Colonic mucosa (tissue), 4 donors: ENCODE results near the gene ZNF217. TPM values are rescaled to one million over a fixed set of nuclear protein-coding genes. Genes with fewer than 3 reads are reported as not detected.

Source experiments
- DNase-seq: peaks from one replicate; pipeline ENCODE4 v3.0.0-alpha.2; 2020
- H3K27ac ChIP-seq: fragments of 200-600 bp; one replicate; pipeline ENCODE4 v1.8.0; 2021
- H3K27me3 ChIP-seq: fragments of 200-600 bp; one replicate; pipeline ENCODE4 v1.8.0; 2021
- H3K36me3 ChIP-seq: fragments of 200-600 bp; one replicate; pipeline ENCODE4 v1.8.0; 2021
- H3K4me1 ChIP-seq: fragments of 200-600 bp; one replicate; pipeline ENCODE4 v1.8.0; 2021; ENCODE audit warnings: mild to moderate bottlenecking
- H3K4me3 ChIP-seq: fragments of 200-600 bp; one replicate; pipeline ENCODE4 v1.8.0; 2021
- H3K9ac ChIP-seq, 2 donors: one replicate each; pipeline ENCODE4 v1.7.0; 2013; ENCODE audit warnings: control low read depth in 2 of 2, low read depth in 2 of 2, low read length in 2 of 2
- H3K9me3 ChIP-seq: fragments of 200-600 bp; one replicate; pipeline ENCODE4 v1.8.0; 2021
- intact Hi-C: fragments of 100-400 bp; cut with DNase I; formaldehyde crosslinking; loops from one replicate; pipeline ENCODE4 v1.14.1; 2022
- total RNA-seq, 2 donors: library from RNA; stranded (reverse); fragmentation: NEBNext Ultra II Directional in 1 of 2; extraction: Animal tissue kit (Norgen Biotek cat#: 25700) in 1 of 2; gene quantifications; one replicate each; pipeline ENCODE4 v1.2.1, GENCODE V29; 2021
- TF ChIP-seq, protein P1 (sequence below): fragments of 200-600 bp; IDR thresholded peaks from one replicate; pipeline ENCODE4 v1.8.0; 2022; ENCODE audit warnings: antibody characterized with exemption, mild to moderate bottlenecking
- donor health status: healthy.
- donor health status: DM: no; HTN: no; CAD: no.
- donor health status: DM: no; HTN: no; CAD: no.

ZNF217 gene
- total RNA-seq, 2 donors from 2014 or later = 45.7 to 73.0 TPM

DNA sequence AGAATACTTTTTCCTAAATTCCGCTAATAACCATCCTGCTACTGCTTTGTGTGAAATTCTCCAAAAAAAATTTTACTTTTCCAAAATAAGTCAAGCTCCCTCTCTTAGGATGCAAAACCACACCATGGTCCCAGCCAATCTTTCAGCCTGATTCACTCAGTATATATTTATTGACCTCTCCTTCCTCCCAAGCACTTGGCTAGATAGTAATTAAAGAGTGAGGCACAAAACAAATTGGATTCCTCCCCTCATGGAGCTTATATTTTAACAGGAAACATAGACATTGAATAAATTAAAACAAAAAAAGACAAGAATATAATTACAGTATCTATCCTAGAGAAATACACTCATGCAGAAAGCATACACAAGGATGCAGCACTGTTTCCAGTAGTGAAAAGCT lies 9.0 kb upstream of the ZNF217 start:
- Histone ChIP-seq H3K27me3 (no peaks in the 10 kb centered on the region), H3K9ac (no peak overlapping the region), H3K27ac (no peak overlapping the region), H3K9me3 (no peaks in the 10 kb centered on the region), H3K4me3 (no peak overlapping the region), H3K36me3 (no peaks in the 10 kb centered on the region), H3K4me1 (no peaks in the 10 kb centered on the region)
- TF ChIP-seq, protein P1, sequence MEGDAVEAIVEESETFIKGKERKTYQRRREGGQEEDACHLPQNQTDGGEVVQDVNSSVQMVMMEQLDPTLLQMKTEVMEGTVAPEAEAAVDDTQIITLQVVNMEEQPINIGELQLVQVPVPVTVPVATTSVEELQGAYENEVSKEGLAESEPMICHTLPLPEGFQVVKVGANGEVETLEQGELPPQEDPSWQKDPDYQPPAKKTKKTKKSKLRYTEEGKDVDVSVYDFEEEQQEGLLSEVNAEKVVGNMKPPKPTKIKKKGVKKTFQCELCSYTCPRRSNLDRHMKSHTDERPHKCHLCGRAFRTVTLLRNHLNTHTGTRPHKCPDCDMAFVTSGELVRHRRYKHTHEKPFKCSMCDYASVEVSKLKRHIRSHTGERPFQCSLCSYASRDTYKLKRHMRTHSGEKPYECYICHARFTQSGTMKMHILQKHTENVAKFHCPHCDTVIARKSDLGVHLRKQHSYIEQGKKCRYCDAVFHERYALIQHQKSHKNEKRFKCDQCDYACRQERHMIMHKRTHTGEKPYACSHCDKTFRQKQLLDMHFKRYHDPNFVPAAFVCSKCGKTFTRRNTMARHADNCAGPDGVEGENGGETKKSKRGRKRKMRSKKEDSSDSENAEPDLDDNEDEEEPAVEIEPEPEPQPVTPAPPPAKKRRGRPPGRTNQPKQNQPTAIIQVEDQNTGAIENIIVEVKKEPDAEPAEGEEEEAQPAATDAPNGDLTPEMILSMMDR = no peak
- DNase-seq = no peak
- intact Hi-C loops = no loop called here

DNA sequence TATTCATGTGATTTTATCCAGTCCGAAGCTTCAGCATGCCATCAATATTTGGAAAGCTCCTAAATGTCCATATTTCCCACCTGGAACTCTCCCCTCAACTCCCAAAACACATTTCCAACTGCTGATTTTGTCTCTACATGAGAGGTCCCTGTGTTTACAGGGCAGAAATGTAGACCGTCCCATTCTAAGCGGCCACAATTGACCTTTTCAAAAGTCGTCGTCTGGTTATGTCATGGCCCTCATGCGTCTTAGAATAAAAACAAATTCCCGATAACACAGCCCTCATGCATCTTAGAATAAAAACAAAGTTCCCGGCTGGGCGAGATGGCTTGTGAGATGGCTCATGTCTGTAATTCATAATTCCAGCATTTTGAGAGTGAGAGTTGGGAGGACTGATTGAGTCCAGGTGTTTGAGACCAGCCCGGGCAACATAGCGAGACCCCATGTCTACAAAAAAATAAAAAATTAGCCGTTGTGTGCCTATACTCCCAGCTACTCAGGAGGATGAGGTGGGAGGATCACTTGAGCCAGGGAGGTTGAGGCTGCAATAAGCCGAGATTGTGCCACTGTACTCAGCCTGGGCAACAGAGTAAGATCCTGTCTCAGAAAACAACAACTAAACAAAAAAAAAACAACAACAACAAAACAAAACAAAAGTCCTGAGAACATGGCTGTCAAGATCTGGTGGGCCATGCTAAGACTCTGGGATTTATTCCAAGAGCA lies 6.4 kb upstream of the ZNF217 start:
- DNase-seq = no peak
- H3K4me1 ChIP-seq = no peaks in the 10 kb centered on the region

DNA sequence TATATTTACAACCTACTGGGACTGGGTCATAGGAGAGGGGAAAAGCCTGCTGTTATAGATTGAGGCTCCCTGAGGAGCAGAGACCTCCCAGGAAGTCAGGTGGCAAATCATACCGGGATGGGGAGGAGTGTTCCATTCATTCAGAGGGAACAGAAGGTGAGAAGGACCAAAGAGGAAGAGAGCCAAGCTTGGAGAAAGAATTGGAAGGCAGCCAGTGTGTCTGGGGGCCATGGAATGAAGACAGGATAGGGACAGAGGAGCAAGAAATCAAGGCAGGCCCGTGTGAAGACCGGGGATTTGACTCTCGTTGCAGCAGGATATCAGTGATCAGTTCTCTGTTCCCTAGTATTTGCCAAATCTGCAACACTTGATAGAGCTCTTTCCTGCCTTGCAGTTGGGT lies 5.7 kb upstream of the ZNF217 start:
- TF ChIP-seq, protein P1 = no peak
- H3K4me1 ChIP-seq = no peaks in the 10 kb centered on the region
- no peak overlapping the region for H3K4me3 ChIP-seq
- H3K27ac ChIP-seq = no peak overlapping the region
- no peaks in the 10 kb centered on the region for H3K36me3 ChIP-seq
- no peaks in the 10 kb centered on the region for H3K9me3 ChIP-seq
- intact Hi-C loops = loop anchor here (10.0 kb wide), 1 partner anchor 45 kb away; no protein-coding TSS in a partner anchor
- H3K27me3 ChIP-seq = no peaks in the 10 kb centered on the region
- no peak overlapping the region for H3K9ac ChIP-seq
- DNase-seq = peak; percentile 18

More for the DNA sequence above, 6.4 kb upstream of the ZNF217 start:
- H3K9me3 ChIP-seq = no peaks in the 10 kb centered on the region
- no peak overlapping the region for H3K9ac ChIP-seq
- H3K27me3 ChIP-seq = no peaks in the 10 kb centered on the region
- H3K36me3 ChIP-seq = no peaks in the 10 kb centered on the region
- intact Hi-C loops = loop anchor here (10.0 kb wide), 1 partner anchor 45 kb away; no protein-coding TSS in a partner anchor
- H3K4me3 ChIP-seq = no peak overlapping the region
- H3K27ac ChIP-seq = no peak overlapping the region
- TF ChIP-seq, protein P1 = no peak

DNA sequence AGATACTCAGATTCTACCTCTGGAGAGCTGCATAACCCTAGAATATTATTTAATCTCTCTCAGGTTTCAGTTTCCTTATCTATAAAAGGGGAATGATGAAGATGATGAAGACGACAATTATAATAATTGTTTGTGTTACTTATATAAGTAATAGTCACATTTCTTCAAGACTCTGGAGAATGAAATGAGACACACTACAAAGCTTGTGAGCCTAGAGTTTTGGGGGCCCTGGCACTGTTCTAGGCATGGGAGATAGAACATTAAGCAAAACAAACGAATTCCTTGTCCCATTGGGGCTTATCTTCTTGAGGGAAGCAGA lies 5.4 kb upstream of the ZNF217 start:
- Histone ChIP-seq H3K36me3 (no peaks in the 10 kb centered on the region), H3K9me3 (no peaks in the 10 kb centered on the region), H3K9ac (peak overlapping the region in 1 of 2 donors; percentile 34), H3K4me1 (no peaks in the 10 kb centered on the region), H3K27me3 (no peaks in the 10 kb centered on the region), H3K4me3 (no peak overlapping the region), H3K27ac (no peak overlapping the region)
- TF ChIP-seq, protein P1 = no peak
- intact Hi-C loops = loop anchor here (10.0 kb wide), 1 partner anchor 46 kb away; no protein-coding TSS in a partner anchor
- no peak for DNase-seq

DNA sequence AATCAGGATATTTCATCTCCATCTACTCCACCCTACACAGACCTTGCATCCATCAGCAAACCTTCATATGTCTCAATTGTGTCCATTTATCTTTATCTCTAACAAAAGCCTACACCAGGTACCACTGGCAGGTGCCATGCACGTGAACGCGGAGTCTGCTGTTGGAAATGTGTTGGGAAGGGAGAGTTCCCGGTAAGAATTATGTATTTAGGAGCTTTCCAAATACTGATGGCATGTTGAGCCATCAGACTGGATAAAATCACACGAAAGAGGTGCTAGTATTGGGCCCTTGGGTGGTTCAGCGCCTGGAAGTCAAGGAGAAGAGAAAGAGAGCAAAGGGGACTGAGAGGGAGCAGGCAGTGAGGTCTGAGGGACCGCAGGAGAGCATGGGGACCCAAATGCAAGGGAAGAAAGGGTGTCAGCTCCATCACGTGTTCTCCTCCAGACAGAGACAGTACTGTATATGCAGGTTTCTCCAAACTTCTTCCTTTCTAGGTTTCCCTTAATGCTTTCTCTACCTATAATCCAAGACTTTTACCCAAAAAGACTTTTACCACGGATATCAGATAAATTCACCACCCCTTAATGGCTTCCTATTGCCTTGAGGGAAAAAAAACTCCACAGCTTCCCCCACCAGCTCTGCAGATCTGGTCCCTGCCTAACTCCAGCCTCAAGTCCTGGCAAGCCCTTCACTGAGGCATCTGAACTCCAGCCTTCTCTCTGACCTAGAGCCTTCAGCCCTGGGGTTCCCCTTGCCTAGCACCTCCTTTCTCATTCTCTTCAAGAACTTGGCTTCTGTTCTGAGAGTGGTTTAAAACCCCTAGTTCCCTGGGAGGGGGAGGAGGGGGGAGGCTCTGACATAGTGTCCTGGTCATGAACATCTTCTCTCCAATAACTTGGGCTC lies 4.8 kb upstream of the ZNF217 start:
- Histone ChIP-seq H3K4me3 (no peak overlapping the region), H3K9me3 (no peaks in the 10 kb centered on the region), H3K27ac (no peak overlapping the region), H3K36me3 (no peaks in the 10 kb centered on the region), H3K9ac (peak overlapping the region in 1 of 2 donors; percentile 34), H3K27me3 (no peaks in the 10 kb centered on the region), H3K4me1 (no peaks in the 10 kb centered on the region)
- intact Hi-C loops = loop anchor here (10.0 kb wide), 1 partner anchor 46 kb away; no protein-coding TSS in a partner anchor
- TF ChIP-seq, protein P1 = no peak
- peak; percentile 20 for DNase-seq
